GM21360 (cell line): ENCODE measurements around the gene TBC1D5.
"Not testable (repeated sequence)": the region's sequence is repeated elsewhere in the genome, so short reads cannot be mapped to it uniquely, and the experiment has no call there.

ENCODE experiments used
- ATAC-seq: cut with Tn5 transposase; IDR thresholded peaks from one replicate; pipeline ENCODE4 v1.9.1; 2021; ENCODE audit warnings: mild to moderate bottlenecking, moderate library complexity; ENCODE audit not compliant: unreplicated experiment

Gene TBC1D5

GRCh38 chr3:17423786-17424536 is 318.5 kb downstream of the TBC1D5 start:
- no peak for ATAC-seq

GRCh38 chr3:17422636-17423035 is 319.8 kb downstream of the TBC1D5 start:
- ATAC-seq = no peak

- ATAC-seq = no peak
Measured at GRCh38 chr3:17420668-17421067, 321.8 kb downstream of the TBC1D5 start.

GRCh38 chr3:17412950-17413530 is 329.4 kb downstream of the TBC1D5 start:
- ATAC-seq = peak; percentile 90

GRCh38 chr3:17411157-17411877 is 331.1 kb downstream of the TBC1D5 start:
- ATAC-seq = no peak

- no peak for ATAC-seq
Measured at GRCh38 chr3:17407576-17407975, 334.9 kb downstream of the TBC1D5 start.

- ATAC-seq = no peak
Measured at GRCh38 chr3:17404548-17404947, 337.9 kb downstream of the TBC1D5 start.

- ATAC-seq = no peak
Measured at GRCh38 chr3:17402442-17402841, 340.0 kb downstream of the TBC1D5 start.

- no peak for ATAC-seq
Measured at GRCh38 chr3:17401912-17402311, 340.5 kb downstream of the TBC1D5 start.

GRCh38 chr3:17399586-17399985 is 342.8 kb downstream of the TBC1D5 start:
- ATAC-seq = peak; percentile 44

- ATAC-seq = peak; percentile 98
Measured at GRCh38 chr3:17398959-17399551, 343.4 kb downstream of the TBC1D5 start.

GRCh38 chr3:17396036-17396435 is 346.4 kb downstream of the TBC1D5 start:
- ATAC-seq = no peak

GRCh38 chr3:17394541-17395155 is 347.8 kb downstream of the TBC1D5 start:
- no peak for ATAC-seq

- ATAC-seq = not testable (repeated sequence)
Measured at GRCh38 chr3:17392516-17392915, 349.9 kb downstream of the TBC1D5 start.

GRCh38 chr3:17390785-17391184 is 351.6 kb downstream of the TBC1D5 start:
- ATAC-seq = no peak

- no peak for ATAC-seq
Measured at GRCh38 chr3:17387108-17387507, 355.3 kb downstream of the TBC1D5 start.

GRCh38 chr3:17386432-17386831 is 356.0 kb downstream of the TBC1D5 start:
- no peak for ATAC-seq

- no peak for ATAC-seq
Measured at GRCh38 chr3:17384567-17385296, 357.7 kb downstream of the TBC1D5 start.

GRCh38 chr3:17373304-17373703 is 369.1 kb downstream of the TBC1D5 start:
- ATAC-seq = no peak
